IMR-90 (cell line): ENCODE results near the gene LIPG. TPM values are rescaled to one million over a fixed set of nuclear protein-coding genes. Genes with fewer than 3 reads are reported as not detected.

ENCODE experiments used
- ATAC-seq: fragments of 200-7000 bp; cut with Tn5 transposase; 2 replicates; pipeline ENCODE4 v1.9.1; 2020; ENCODE audit warnings: low read depth, mild to moderate bottlenecking, moderate library complexity
- BruUV-seq: library from RNA; stranded (reverse); fragments of 400-500 nt; replicated peaks from 2 replicates; lab custom pipeline; 2021; lab: Mats Ljungman, UMichigan
- CTCF ChIA-PET: fragments of 300-600 bp; formaldehyde crosslinking; extraction: SDS; loops from one replicate; lab custom pipeline; 2021; ENCODE audit warnings: antibody characterized with exemption; lab: Yijun Ruan, JAX
- POLR2A ChIA-PET: fragments of 300-600 bp; sonication (Branson Sonifier 250); formaldehyde crosslinking; loops from one replicate; lab custom pipeline; 2022; ENCODE audit warnings: antibody characterized with exemption; ENCODE audit not compliant: unreplicated experiment; lab: Charles Lee
- DNase-seq: peaks from one replicate; pipeline ENCODE4 v3.0.0; 2013
- H2AFZ ChIP-seq: replicated peaks from 2 replicates; pipeline ENCODE3; 2013; ENCODE audit warnings: low read length, mild to moderate bottlenecking; ENCODE audit not compliant: poor library complexity
- H2AK5ac ChIP-seq: 2 replicates; pipeline ENCODE4 v1.6.1; 2013; ENCODE audit warnings: low read depth, low read length, inconsistent platforms
- H2AK9ac ChIP-seq: replicated peaks from 2 replicates; pipeline ENCODE3; 2013; ENCODE audit warnings: mild to moderate bottlenecking, low read depth, low read length, moderate library complexity; ENCODE audit not compliant: poor library complexity
- H2BK120ac ChIP-seq: 2 replicates; pipeline ENCODE4 v1.6.1; 2013; ENCODE audit warnings: low read depth, low read length, inconsistent platforms
- H2BK15ac ChIP-seq: 3 replicates; pipeline ENCODE4 v1.6.1; 2013; ENCODE audit warnings: low read depth, low read length, inconsistent platforms
- H2BK20ac ChIP-seq: 2 replicates; pipeline ENCODE4 v1.6.1; 2013; ENCODE audit warnings: low read depth, mild to moderate bottlenecking, inconsistent platforms, low read length, moderate library complexity
- H2BK5ac ChIP-seq: 2 replicates; pipeline ENCODE4 v1.6.1; 2013; ENCODE audit warnings: mild to moderate bottlenecking, low read depth, low read length, inconsistent platforms; ENCODE audit not compliant: poor library complexity, severe bottlenecking
- H3K14ac ChIP-seq: replicated peaks from 2 replicates; pipeline ENCODE4 v1.6.1; 2013; ENCODE audit warnings: low read depth, low read length, inconsistent platforms
- H3K18ac ChIP-seq: 2 replicates; pipeline ENCODE4 v1.6.1; 2013; ENCODE audit warnings: low read depth, low read length, control low read depth
- H3K23ac ChIP-seq: 2 replicates; pipeline ENCODE4 v1.6.1; 2013; ENCODE audit warnings: low read depth, low read length, inconsistent platforms
- H3K27ac ChIP-seq: 2 replicates; pipeline ENCODE4 v1.5.1; 2013; ENCODE audit warnings: mild to moderate bottlenecking, control low read depth, low read length; ENCODE audit not compliant: insufficient read depth
- H3K27me3 ChIP-seq: 2 replicates; pipeline ENCODE4 v1.6.1; 2013; ENCODE audit warnings: low read length; ENCODE audit not compliant: control insufficient read depth, insufficient read depth
- H3K36me3 ChIP-seq: 2 replicates; pipeline ENCODE4 v1.6.1; 2013; ENCODE audit warnings: low read length, mixed read lengths; ENCODE audit not compliant: control insufficient read depth, insufficient read depth
- H3K4ac ChIP-seq: 2 replicates; pipeline ENCODE4 v1.6.1; 2013; ENCODE audit warnings: low read depth, low read length, inconsistent platforms
- H3K4me1 ChIP-seq: 2 replicates; pipeline ENCODE4 v1.6.1; 2013; ENCODE audit warnings: low read length, mixed read lengths; ENCODE audit not compliant: control insufficient read depth, insufficient read depth
- H3K4me2 ChIP-seq: 2 replicates; pipeline ENCODE4 v1.6.1; 2013; ENCODE audit warnings: low read depth, mild to moderate bottlenecking, control low read depth, low read length, moderate library complexity
- H3K4me3 ChIP-seq: 2 replicates; pipeline ENCODE4 v1.5.1; 2013; ENCODE audit warnings: low read depth, mild to moderate bottlenecking, control low read depth, low read length, moderate library complexity; ENCODE audit not compliant: insufficient read depth
- H3K56ac ChIP-seq: 2 replicates; pipeline ENCODE4 v1.6.1; 2013; ENCODE audit warnings: low read length, inconsistent platforms; ENCODE audit not compliant: insufficient read depth; ENCODE audit errors: extremely low read depth
- H3K79me1 ChIP-seq, 2 experiments: 2 replicates each; pipeline ENCODE4 v1.6.1; 2013; ENCODE audit warnings: low read length in 2 of 2, inconsistent platforms in 1 of 2, low read depth in 1 of 2
- H3K9ac ChIP-seq: 2 replicates; pipeline ENCODE4 v1.6.1; 2013; ENCODE audit warnings: low read depth, low read length, control low read depth
- H3K9me1 ChIP-seq: 2 replicates; pipeline ENCODE4 v1.6.1; 2013; ENCODE audit warnings: low read length, inconsistent platforms; ENCODE audit not compliant: insufficient read depth
- H3K9me3 ChIP-seq: 2 replicates; pipeline ENCODE4 v1.6.1; 2013; ENCODE audit warnings: low read length; ENCODE audit not compliant: control insufficient read depth, insufficient read depth
- H4K20me1 ChIP-seq: 2 replicates; pipeline ENCODE4 v1.6.1; 2013; ENCODE audit warnings: low read length, inconsistent platforms; ENCODE audit not compliant: insufficient read depth
- H4K5ac ChIP-seq: 2 replicates; pipeline ENCODE4 v1.6.1; 2013; ENCODE audit warnings: mild to moderate bottlenecking, low read depth, low read length, control low read depth
- H4K8ac ChIP-seq, 2 experiments: 2 replicates each; pipeline ENCODE4 v1.6.1; 2013; ENCODE audit warnings: low read depth in 2 of 2, low read length in 2 of 2, control low read depth in 1 of 2, inconsistent platforms in 1 of 2
- H4K91ac ChIP-seq: 2 replicates; pipeline ENCODE4 v1.6.1; 2013; ENCODE audit warnings: low read depth, low read length, inconsistent platforms; ENCODE audit not compliant: insufficient read depth
- BHLHE40 ChIP-seq: fragments of 150-350 bp; IDR thresholded peaks from 2 replicates; pipeline ENCODE4 v1.6.1; 2016; ENCODE audit warnings: mild to moderate bottlenecking, low read depth, low read length
- CEBPB ChIP-seq: IDR thresholded peaks from 2 replicates; pipeline ENCODE4 v1.6.1; 2012; ENCODE audit warnings: low read depth, low read length, improper control_type of control experiment
- CHD1 ChIP-seq: IDR thresholded peaks from 2 replicates; pipeline ENCODE4 v1.6.1; 2012; ENCODE audit warnings: low read depth, low read length, improper control_type of control experiment
- FOS ChIP-seq: fragments of 150-350 bp; IDR thresholded peaks from 2 replicates; pipeline ENCODE4 v1.6.1; 2016; ENCODE audit warnings: low read depth, low read length
- MAFK ChIP-seq: IDR thresholded peaks from 2 replicates; pipeline ENCODE4 v1.6.1; 2012; ENCODE audit warnings: low read depth, low read length, improper control_type of control experiment
- MAZ ChIP-seq: IDR thresholded peaks from 2 replicates; pipeline ENCODE4 v1.6.1; 2012; ENCODE audit warnings: low read depth, mild to moderate bottlenecking, low read length, improper control_type of control experiment, moderate library complexity, borderline replicate concordance
- MXI1 ChIP-seq: IDR thresholded peaks from 2 replicates; pipeline ENCODE4 v1.6.1; 2012; ENCODE audit warnings: low read depth, mild to moderate bottlenecking, low read length, moderate library complexity, borderline replicate concordance
- NFE2L2 ChIP-seq: fragments of 150-350 bp; IDR thresholded peaks from 2 replicates; pipeline ENCODE4 v1.6.1; 2016; ENCODE audit warnings: low read depth, mild to moderate bottlenecking, low read length
- POLR2A ChIP-seq: IDR thresholded peaks from 2 replicates; pipeline ENCODE4 v1.6.1; 2012; ENCODE audit warnings: mild to moderate bottlenecking, low read depth, low read length
- RAD21 ChIP-seq: IDR thresholded peaks from 2 replicates; pipeline ENCODE4 v1.6.1; 2012; ENCODE audit warnings: low read length, improper control_type of control experiment
- RCOR1 ChIP-seq: IDR thresholded peaks from 2 replicates; pipeline ENCODE4 v1.6.1; 2012; ENCODE audit warnings: mild to moderate bottlenecking, low read length, improper control_type of control experiment; ENCODE audit not compliant: insufficient replicate concordance
- RFX5 ChIP-seq: IDR thresholded peaks from 2 replicates; pipeline ENCODE4 v1.8.0; 2012; ENCODE audit warnings: low read depth, mild to moderate bottlenecking, low read length, moderate library complexity
- SMC3 ChIP-seq: fragments of 150-350 bp; IDR thresholded peaks from 2 replicates; pipeline ENCODE4 v1.6.1; 2016; ENCODE audit warnings: low read depth, mild to moderate bottlenecking, antibody characterized with exemption, low read length, moderate library complexity
- USF2 ChIP-seq: fragments of 150-350 bp; IDR thresholded peaks from 2 replicates; pipeline ENCODE4 v1.6.1; 2017; ENCODE audit warnings: mild to moderate bottlenecking, antibody characterized with exemption, low read length, low read depth
- WGBS, 2 experiments: methylation state at CpG; one replicate each; pipeline versions ENCODE4 v1.1.5 to v1.1.7; 2013; ENCODE audit warnings: missing lambda C conversion rate in 2 of 2; ENCODE audit not compliant: insufficient read length in 1 of 2; ENCODE audit errors: extremely low coverage in 2 of 2; 5-methylcytosine and 5-hydroxymethylcytosine counted together
- dilution Hi-C: fragments of 300-500 bp; cut with HindIII; formaldehyde crosslinking; loops from one replicate; pipeline ENCODE4 v1.14.3; 2018; ENCODE audit warnings: low sequenced_read_pairs; ENCODE audit not compliant: unreplicated experiment
- in situ Hi-C: fragments of 300-500 bp; cut with MboI; formaldehyde crosslinking; loops from 3 replicates; pipeline ENCODE4 v1.14.3; 2019; ENCODE audit warnings: low sequenced_read_pairs, inconsistent platforms, mixed read lengths
- intact Hi-C: fragments of 100-400 bp; cut with micrococcal nuclease; formaldehyde crosslinking; loops from 2 replicates; pipeline ENCODE4 v1.10.0; 2022
- polyA plus RNA-seq, 3 experiments: library from polyadenylated mRNA; depleted of rRNA; stranded (reverse); fragments of >200 nt; gene quantifications; 2 replicates each; pipeline ENCODE4 v1.2.3, GENCODE V29; 2012; ENCODE audit warnings: low replicate concordance in 1 of 3
- total RNA-seq: library from RNA; depleted of rRNA; stranded (reverse); fragments of >200 nt; gene quantifications from 2 replicates; pipeline ENCODE4 v1.2.3, GENCODE V29; 2012
- TF ChIP-seq, protein P1 (sequence below): fragments of 150-350 bp; IDR thresholded peaks from 2 replicates; pipeline ENCODE4 v1.6.1; 2016; ENCODE audit warnings: low read depth, mild to moderate bottlenecking, low read length, moderate library complexity, borderline replicate concordance
- TF ChIP-seq, protein P2 (sequence below): conservative IDR thresholded peaks from 2 replicates; pipeline ENCODE4 v1.5.1; 2012; ENCODE audit warnings: mild to moderate bottlenecking, low read depth, low read length, improper control_type of control experiment

Gene LIPG
- total and polyA plus RNA-seq, 2 of the 4 experiments (the other 2 are of a cell fraction) = under 0.01 to 0.14 TPM

DNA sequence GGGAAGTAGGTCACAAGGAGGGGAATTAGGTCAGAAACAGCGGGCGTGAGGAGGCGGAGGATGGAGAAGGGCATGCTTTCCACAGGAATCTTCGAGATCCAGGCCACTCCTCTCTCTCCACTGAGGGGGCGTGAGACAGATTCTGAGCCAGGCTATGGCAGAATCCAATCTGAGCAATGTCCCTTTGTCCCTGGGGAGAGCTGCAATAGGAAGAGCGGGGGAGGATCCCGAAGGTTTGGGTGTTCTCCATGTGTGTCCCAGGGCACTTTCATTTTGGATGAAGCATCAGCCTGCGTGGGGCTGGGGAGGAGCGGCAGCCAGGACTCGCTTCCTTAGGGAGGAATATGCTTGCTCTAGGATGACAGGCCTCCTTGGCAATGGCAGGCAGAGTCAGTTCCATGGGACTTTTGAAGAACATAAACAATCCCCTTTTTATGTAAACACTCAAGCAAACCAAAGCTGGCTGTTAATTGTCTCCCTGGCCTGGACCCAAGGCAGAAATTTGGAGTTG, 84.0 kb downstream of the LIPG start:
- no peak overlapping the region for H2BK5ac ChIP-seq
- H3K9me1 ChIP-seq = peaks cover 12% of the 10 kb centered on the region
- intact Hi-C loops = loop anchor here (5.0 kb wide), 1 partner anchor 41 kb away; no protein-coding TSS in a partner anchor
- 0 out of 2 replicates have a peak overlapping the region, but pooled peaks have one; percentile 55 for H2BK120ac ChIP-seq
- no peak overlapping the region; the same call in none of the 2 replicates for H2AK5ac ChIP-seq
- DNase-seq (peak; percentile 43), ATAC-seq (peak; percentile 68)
- peak overlapping the region; percentile 32; the same call in 1 of the 2 replicates for H3K4ac ChIP-seq
- H3K9me3 ChIP-seq = no peaks in the 10 kb centered on the region
- no peaks in the 10 kb centered on the region for H4K20me1 ChIP-seq
- H3K18ac ChIP-seq = no peak overlapping the region
- no peak overlapping the region for H4K5ac ChIP-seq
- H3K4me1 ChIP-seq = peaks cover 7% of the 10 kb centered on the region; the same call in 1 of the 2 replicates
- peak overlapping the region; percentile 84 for H2AFZ ChIP-seq
- no peak overlapping the region for H2BK15ac ChIP-seq
- no peak overlapping the region for H3K4me3 ChIP-seq
- peak overlapping the region; percentile 81 for H2AK9ac ChIP-seq
- H3K23ac ChIP-seq = no peak overlapping the region
- no peak overlapping the region for H4K8ac ChIP-seq
- H3K9ac ChIP-seq = no peak overlapping the region
- H3K14ac ChIP-seq = no peak overlapping the region
- H3K27me3 ChIP-seq = peaks cover 5% of the 10 kb centered on the region
- no peak overlapping the region for H3K56ac ChIP-seq
- no peak overlapping the region for H3K27ac ChIP-seq
- no peaks in the 10 kb centered on the region for H3K36me3 ChIP-seq
- 17% methylated on average over 2 of the region's 10 CpGs; no CpG with 5 or more reads in 1 of the 2 experiments for WGBS, 2 experiments
- H3K79me1 ChIP-seq = no peaks in the 10 kb centered on the region
- dilution Hi-C loops = no loop called here
- H3K4me2 ChIP-seq = peak overlapping the region; percentile 82
- POLR2A ChIA-PET = interaction anchor here (0.6 kb wide), 1 partner anchor 102 kb away, joined by 3 read pairs; no protein-coding TSS in a partner anchor
- no TSS peak for BruUV-seq
- H2BK20ac ChIP-seq = no peak overlapping the region
- TF ChIP-seq MAFK (no peak), USF2 (no peak), RAD21 (no peak), RFX5 (no peak), MXI1 (no peak), NFE2L2 (no peak), FOS (no peak), RCOR1 (no peak), POLR2A (no peak), SMC3 (no peak), BHLHE40 (no peak), MAZ (no peak), CEBPB (no peak), CHD1 (no peak)
- TF ChIP-seq, protein P1, sequence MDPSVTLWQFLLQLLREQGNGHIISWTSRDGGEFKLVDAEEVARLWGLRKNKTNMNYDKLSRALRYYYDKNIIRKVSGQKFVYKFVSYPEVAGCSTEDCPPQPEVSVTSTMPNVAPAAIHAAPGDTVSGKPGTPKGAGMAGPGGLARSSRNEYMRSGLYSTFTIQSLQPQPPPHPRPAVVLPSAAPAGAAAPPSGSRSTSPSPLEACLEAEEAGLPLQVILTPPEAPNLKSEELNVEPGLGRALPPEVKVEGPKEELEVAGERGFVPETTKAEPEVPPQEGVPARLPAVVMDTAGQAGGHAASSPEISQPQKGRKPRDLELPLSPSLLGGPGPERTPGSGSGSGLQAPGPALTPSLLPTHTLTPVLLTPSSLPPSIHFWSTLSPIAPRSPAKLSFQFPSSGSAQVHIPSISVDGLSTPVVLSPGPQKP = no peak
- TF ChIP-seq, protein P2, sequence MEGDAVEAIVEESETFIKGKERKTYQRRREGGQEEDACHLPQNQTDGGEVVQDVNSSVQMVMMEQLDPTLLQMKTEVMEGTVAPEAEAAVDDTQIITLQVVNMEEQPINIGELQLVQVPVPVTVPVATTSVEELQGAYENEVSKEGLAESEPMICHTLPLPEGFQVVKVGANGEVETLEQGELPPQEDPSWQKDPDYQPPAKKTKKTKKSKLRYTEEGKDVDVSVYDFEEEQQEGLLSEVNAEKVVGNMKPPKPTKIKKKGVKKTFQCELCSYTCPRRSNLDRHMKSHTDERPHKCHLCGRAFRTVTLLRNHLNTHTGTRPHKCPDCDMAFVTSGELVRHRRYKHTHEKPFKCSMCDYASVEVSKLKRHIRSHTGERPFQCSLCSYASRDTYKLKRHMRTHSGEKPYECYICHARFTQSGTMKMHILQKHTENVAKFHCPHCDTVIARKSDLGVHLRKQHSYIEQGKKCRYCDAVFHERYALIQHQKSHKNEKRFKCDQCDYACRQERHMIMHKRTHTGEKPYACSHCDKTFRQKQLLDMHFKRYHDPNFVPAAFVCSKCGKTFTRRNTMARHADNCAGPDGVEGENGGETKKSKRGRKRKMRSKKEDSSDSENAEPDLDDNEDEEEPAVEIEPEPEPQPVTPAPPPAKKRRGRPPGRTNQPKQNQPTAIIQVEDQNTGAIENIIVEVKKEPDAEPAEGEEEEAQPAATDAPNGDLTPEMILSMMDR = no peak
- in situ Hi-C loops = no loop called here
- CTCF ChIA-PET = no interaction called here
- no peak overlapping the region for H4K91ac ChIP-seq
